B cell (primary cell): ENCODE measurements around the gene TMEM266.
A peak's percentile ranks its signal among the peaks of the same experiment; 100 is the strongest.

Source experiments
- CTCF ChIP-seq: fragments of 200-600 bp; IDR thresholded peaks from one replicate; pipeline ENCODE4 v1.8.0; 2022; ENCODE audit warnings: antibody characterized with exemption, mild to moderate bottlenecking
- EZH2 ChIP-seq: IDR thresholded peaks from 2 replicates; pipeline ENCODE4 v1.6.1; 2012; ENCODE audit warnings: borderline replicate concordance, low read depth, mild to moderate bottlenecking, moderate library complexity, low read length; ENCODE audit not compliant: insufficient read depth, poor library complexity, severe bottlenecking

- TF ChIP-seq CTCF: peak; percentile 99
- no peak for TF ChIP-seq EZH2
Measured at GRCh38 chr15:76147906-76148570, 88.3 kb downstream of the TMEM266 start.
